ENCODE measurements around the gene LGI4.

LGI4 gene

DNA sequence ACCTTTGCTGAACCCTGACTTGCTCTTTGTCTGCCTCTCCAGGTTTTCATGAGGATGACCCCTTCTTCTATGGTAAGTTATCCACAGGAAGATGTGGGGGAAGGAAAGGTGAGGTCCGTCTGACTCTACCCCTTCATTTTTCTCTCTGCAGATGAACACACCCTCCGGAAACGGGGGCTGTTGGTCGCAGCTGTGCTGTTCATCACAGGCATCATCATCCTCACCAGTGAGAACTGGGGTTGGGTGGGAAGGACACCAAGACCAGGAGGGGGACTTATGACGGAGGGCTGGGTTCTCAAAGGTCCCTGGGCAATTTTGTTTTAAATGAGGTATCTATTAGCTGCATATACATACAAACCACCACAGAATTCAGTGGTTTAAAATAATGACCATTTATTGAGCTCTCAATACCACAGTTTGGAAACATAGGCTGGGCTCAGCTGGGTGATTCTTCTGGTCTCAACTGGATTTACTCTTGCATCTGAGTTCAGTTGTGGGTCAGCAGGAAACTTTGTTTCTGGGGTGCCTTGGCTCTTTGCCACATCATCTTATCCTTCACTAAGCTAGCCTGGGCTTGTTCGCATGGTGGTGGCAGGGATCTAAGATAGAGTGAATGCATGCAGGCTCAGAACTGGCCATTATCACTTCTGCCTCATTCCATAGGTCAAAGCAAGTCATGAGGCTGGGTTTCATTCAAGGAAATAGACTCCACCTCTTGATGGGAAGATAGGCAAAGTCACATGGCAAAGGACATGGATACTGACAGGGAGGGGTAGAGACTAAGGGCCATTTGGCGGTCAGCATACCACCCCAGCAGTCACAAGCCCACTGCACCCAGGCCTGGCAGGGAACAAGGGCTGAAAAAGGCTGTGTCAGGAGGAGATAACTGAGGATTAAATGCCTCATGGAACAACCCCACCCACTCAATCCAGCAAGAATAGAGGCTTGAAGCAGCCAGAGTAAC, 31.5 kb upstream of the LGI4 start:
- no peak overlapping the region for H3K4me3 ChIP-seq (ENCODE audit: low read length)
- H3K9me2 ChIP-seq (replicated peaks; ENCODE audit: control insufficient read depth, low read length), result no peaks in the 10 kb centered on the region
- H3K36me3 ChIP-seq (ENCODE audit: control insufficient read depth, low read length), result peaks cover 48% of the 10 kb centered on the region
- peaks cover 16% of the 10 kb centered on the region for H3K4me1 ChIP-seq (ENCODE audit: control insufficient read depth, low read length)
- H3K9me3 ChIP-seq (ENCODE audit: control insufficient read depth, insufficient read depth, low read length), result no peaks in the 10 kb centered on the region
- no peak for TF ChIP-seq EZH2phosphoT487 (IDR thresholded peaks at IDR 0.05; ENCODE audit: borderline replicate concordance, low read length)
- TF ChIP-seq, protein P1, sequence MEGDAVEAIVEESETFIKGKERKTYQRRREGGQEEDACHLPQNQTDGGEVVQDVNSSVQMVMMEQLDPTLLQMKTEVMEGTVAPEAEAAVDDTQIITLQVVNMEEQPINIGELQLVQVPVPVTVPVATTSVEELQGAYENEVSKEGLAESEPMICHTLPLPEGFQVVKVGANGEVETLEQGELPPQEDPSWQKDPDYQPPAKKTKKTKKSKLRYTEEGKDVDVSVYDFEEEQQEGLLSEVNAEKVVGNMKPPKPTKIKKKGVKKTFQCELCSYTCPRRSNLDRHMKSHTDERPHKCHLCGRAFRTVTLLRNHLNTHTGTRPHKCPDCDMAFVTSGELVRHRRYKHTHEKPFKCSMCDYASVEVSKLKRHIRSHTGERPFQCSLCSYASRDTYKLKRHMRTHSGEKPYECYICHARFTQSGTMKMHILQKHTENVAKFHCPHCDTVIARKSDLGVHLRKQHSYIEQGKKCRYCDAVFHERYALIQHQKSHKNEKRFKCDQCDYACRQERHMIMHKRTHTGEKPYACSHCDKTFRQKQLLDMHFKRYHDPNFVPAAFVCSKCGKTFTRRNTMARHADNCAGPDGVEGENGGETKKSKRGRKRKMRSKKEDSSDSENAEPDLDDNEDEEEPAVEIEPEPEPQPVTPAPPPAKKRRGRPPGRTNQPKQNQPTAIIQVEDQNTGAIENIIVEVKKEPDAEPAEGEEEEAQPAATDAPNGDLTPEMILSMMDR (IDR thresholded peaks at IDR 0.05; ENCODE audit: low read depth, low read length, poor library complexity, severe bottlenecking), result no peak
- no peaks in the 10 kb centered on the region for H3K79me2 ChIP-seq (ENCODE audit: control insufficient read depth, low read length)
- H3K27me3 ChIP-seq (ENCODE audit: control insufficient read depth, low read length), result no peaks in the 10 kb centered on the region
- H4K20me1 ChIP-seq (ENCODE audit: control insufficient read depth, insufficient read depth, low read depth, low read length), result no peaks in the 10 kb centered on the region
- H3K27ac ChIP-seq (ENCODE audit: low read depth, low read length), result no peak overlapping the region
- no peak overlapping the region for H3K4me2 ChIP-seq (ENCODE audit: low read length)
- H3F3A ChIP-seq (ENCODE audit: control insufficient read depth, insufficient read depth), result no peaks in the 10 kb centered on the region; the same call in 1 of the 2 replicates

DNA sequence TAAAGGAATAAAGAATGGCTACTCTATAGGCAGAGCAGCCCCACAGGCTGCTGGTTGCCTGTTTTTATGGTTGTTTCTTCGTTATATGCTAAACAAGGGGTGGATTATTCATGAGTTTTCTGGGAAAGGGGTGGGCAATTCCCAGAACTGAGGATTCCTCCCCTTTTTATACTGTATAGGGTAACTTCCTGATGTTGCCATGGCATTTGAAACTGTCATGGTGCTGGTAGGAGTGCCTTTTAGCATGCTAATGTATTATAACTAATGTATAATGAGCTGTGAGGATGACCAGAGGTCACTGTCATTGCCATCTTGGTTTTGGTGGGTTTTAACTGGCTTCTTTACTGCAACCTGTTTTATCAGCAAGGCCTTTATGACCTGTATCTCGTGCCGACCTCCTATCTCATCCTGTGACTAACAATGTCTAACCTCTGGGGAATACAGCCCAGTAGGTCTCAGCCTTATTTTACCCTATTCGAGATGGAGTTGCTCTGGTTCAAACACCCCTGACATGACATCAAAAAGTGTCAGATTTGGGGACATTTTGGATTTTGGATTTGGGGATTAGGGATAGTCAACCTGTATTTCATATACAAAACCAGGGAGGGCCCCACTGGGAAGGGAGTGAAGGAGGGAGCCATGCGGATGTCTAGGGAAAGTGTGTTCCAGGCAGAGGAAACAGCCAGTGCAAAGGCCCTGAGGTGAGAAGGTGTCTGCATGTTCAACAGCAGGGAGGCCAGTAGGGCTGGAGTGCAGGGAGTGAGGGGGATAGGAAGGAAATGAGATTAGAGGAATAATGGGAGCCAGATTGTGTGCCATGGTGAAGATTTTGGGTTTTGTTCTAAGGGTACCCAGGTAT, 30.6 kb upstream of the LGI4 start:
- Histone ChIP-seq H3K27me3 (ENCODE audit: control insufficient read depth, low read length) (no peaks in the 10 kb centered on the region), H3K36me3 (ENCODE audit: control insufficient read depth, low read length) (peaks cover 55% of the 10 kb centered on the region), H3K4me2 (ENCODE audit: low read length) (no peak overlapping the region), H3F3A (ENCODE audit: control insufficient read depth, insufficient read depth) (no peaks in the 10 kb centered on the region), H3K4me3 (ENCODE audit: low read length) (no peak overlapping the region), H3K79me2 (ENCODE audit: control insufficient read depth, low read length) (no peaks in the 10 kb centered on the region), H3K9me2 (replicated peaks; ENCODE audit: control insufficient read depth, low read length) (no peaks in the 10 kb centered on the region), H3K27ac (ENCODE audit: low read depth, low read length) (no peak overlapping the region), H4K20me1 (ENCODE audit: control insufficient read depth, insufficient read depth, low read depth, low read length) (no peaks in the 10 kb centered on the region), H3K9me3 (ENCODE audit: control insufficient read depth, insufficient read depth, low read length) (no peaks in the 10 kb centered on the region), H3K4me1 (ENCODE audit: control insufficient read depth, low read length) (peaks cover 14% of the 10 kb centered on the region)
- TF ChIP-seq EZH2phosphoT487 (IDR thresholded peaks at IDR 0.05; ENCODE audit: borderline replicate concordance, low read length), result no peak
- TF ChIP-seq, protein P1 (IDR thresholded peaks at IDR 0.05; ENCODE audit: low read depth, low read length, poor library complexity, severe bottlenecking), result no peak

DNA sequence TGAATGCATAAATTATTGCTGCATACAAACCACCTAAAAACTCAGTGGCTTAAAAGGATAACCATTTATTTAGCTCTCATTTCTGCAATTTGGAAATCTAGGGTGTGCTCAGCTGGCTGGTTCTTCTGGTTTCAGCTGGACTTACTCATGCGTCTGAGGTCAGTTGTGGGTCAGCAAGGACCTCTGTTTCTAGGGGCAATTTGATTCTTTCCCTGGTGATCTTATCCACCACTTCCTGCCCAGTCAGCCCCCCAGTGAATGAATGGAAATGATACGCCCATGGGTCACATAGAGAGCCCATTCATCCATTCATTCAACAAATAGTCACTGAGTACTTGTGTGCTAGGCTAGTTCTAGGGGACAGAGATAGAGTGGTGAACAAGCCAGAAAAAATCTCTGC, 29.6 kb upstream of the LGI4 start:
- Histone ChIP-seq H3K9me2 (replicated peaks; ENCODE audit: control insufficient read depth, low read length) (no peaks in the 10 kb centered on the region), H3K27ac (ENCODE audit: low read depth, low read length) (no peak overlapping the region), H3K9me3 (ENCODE audit: control insufficient read depth, insufficient read depth, low read length) (no peaks in the 10 kb centered on the region), H4K20me1 (ENCODE audit: control insufficient read depth, insufficient read depth, low read depth, low read length) (no peaks in the 10 kb centered on the region), H3K27me3 (ENCODE audit: control insufficient read depth, low read length) (no peaks in the 10 kb centered on the region), H3K79me2 (ENCODE audit: control insufficient read depth, low read length) (no peaks in the 10 kb centered on the region), H3F3A (ENCODE audit: control insufficient read depth, insufficient read depth) (no peaks in the 10 kb centered on the region), H3K4me2 (ENCODE audit: low read length) (no peak overlapping the region), H3K4me3 (ENCODE audit: low read length) (no peak overlapping the region), H3K4me1 (ENCODE audit: control insufficient read depth, low read length) (peaks cover 14% of the 10 kb centered on the region), H3K36me3 (ENCODE audit: control insufficient read depth, low read length) (peaks cover 56% of the 10 kb centered on the region)
- TF ChIP-seq, protein P1 (IDR thresholded peaks at IDR 0.05; ENCODE audit: low read depth, low read length, poor library complexity, severe bottlenecking), result no peak
- TF ChIP-seq EZH2phosphoT487 (IDR thresholded peaks at IDR 0.05; ENCODE audit: borderline replicate concordance, low read length), result no peak

Measured in DOHH2 (cell line).